Stimulated activated CD4-positive, alpha-beta T cell treated with anti-CD3 and anti-CD28 coated beads, Interleukin-15, amount 100 ng/mL, for 48 hours (primary cell): ENCODE results near the gene HSD17B12.
A peak's percentile ranks its signal among the peaks of the same experiment; 100 is the strongest.

Source experiments
- DNase-seq, 2 donors: peaks; one replicate each; pipeline ENCODE4 v3.0.0-alpha.2; 2020; ENCODE audit warnings: low read depth in 2 of 2

Gene HSD17B12

GRCh38 chr11:43868852-43869567, 188.5 kb downstream of the HSD17B12 start:
- DNase-seq: peak; percentile 9 to 24

GRCh38 chr11:43871051-43871450, 190.5 kb downstream of the HSD17B12 start:
- no peak for DNase-seq

GRCh38 chr11:43872995-43873394, 192.5 kb downstream of the HSD17B12 start:
- no peak for DNase-seq

GRCh38 chr11:43874078-43874477, 193.5 kb downstream of the HSD17B12 start:
- DNase-seq: no peak

GRCh38 chr11:43874738-43875137, 194.2 kb downstream of the HSD17B12 start:
- DNase-seq: no peak

GRCh38 chr11:43879789-43880639, 199.5 kb downstream of the HSD17B12 start:
- no peak for DNase-seq

- DNase-seq: peak; percentile 83 to 90
Measured at GRCh38 chr11:43880640-43881159, 200.2 kb downstream of the HSD17B12 start, which contains the start of gene ALKBH3. Gene ALKBH3 (plus strand): TSS chr11:43880831. CDS start chr11:43882653, 1,822 bp downstream.

- DNase-seq: no peak
Measured at GRCh38 chr11:43892851-43893250, 212.3 kb downstream of the HSD17B12 start.

GRCh38 chr11:43894546-43894945, 214.0 kb downstream of the HSD17B12 start:
- DNase-seq: no peak

- DNase-seq: no peak
Measured at GRCh38 chr11:43895601-43896000, 215.1 kb downstream of the HSD17B12 start.

- no peak for DNase-seq
Measured at GRCh38 chr11:43898574-43898973, 218.0 kb downstream of the HSD17B12 start.

- no peak for DNase-seq
Measured at GRCh38 chr11:43899094-43899493, 218.6 kb downstream of the HSD17B12 start.

GRCh38 chr11:43901551-43901950, 221.0 kb downstream of the HSD17B12 start:
- no peak for DNase-seq

GRCh38 chr11:43903078-43903477, 222.5 kb downstream of the HSD17B12 start:
- no peak for DNase-seq

- DNase-seq: no peak
Measured at GRCh38 chr11:43903969-43904368, 223.4 kb downstream of the HSD17B12 start.

GRCh38 chr11:43904742-43905535, 224.4 kb downstream of the HSD17B12 start:
- no peak for DNase-seq

- no peak for DNase-seq
Measured at GRCh38 chr11:43905813-43906241, 225.3 kb downstream of the HSD17B12 start.
